Colon (tissue), 2 donors: ENCODE results near the gene LMBRD2.
"Not testable (repeated sequence)": the region's sequence is repeated elsewhere in the genome, so short reads cannot be mapped to it uniquely, and the experiment has no call there.

Experiments used
- FAIRE-seq: peaks from 2 replicates; lab custom pipeline; 2012; peaks lifted over from hg19 to GRCh38; lab: Jason Lieb, UNC
- donor health status: control.
- donor health status: control.

Gene LMBRD2

GRCh38 chr5:36161361-36161760 lies 9.7 kb upstream of the LMBRD2 start:
- FAIRE-seq = no peak

DNA sequence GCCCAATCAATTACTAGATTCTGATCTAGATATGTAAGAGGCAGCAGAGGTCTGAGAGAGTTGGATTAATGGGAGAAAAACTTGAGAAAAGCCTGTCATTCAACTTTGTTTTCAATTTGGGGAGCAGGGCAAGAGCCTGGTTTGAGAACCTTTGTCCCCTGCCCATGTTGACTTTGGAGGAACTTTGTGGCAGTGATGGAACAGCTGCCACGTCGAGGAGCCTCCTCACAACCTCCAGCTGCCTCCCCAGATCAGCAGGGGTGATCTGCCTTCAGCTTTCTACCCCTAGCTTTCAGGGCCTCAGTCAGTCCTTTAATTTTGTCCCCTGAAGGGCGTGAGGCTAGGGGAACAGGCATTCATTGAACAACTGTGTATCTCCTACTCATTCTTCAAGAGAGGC lies 8.9 kb upstream of the LMBRD2 start:
- no peak for FAIRE-seq

DNA sequence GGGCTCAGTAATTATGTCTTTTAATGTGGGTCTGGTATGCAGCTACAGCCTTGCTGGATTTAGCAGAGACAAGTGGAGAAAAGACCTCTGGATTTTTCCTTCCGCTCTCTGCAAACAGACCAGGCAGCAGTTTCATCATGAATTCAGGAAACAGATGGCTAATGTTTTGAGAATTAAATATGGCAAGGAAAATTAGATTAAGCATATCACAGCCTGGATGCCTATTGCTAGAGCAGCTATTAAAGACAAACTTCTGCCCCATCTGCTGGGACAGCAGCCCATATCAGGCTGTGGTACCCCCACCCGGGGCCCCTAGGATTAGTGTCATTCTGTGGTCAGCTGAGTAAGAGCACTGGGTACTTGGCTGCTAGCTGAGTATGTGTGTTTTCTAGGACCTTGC lies 6.5 kb upstream of the LMBRD2 start:
- no peak for FAIRE-seq

DNA sequence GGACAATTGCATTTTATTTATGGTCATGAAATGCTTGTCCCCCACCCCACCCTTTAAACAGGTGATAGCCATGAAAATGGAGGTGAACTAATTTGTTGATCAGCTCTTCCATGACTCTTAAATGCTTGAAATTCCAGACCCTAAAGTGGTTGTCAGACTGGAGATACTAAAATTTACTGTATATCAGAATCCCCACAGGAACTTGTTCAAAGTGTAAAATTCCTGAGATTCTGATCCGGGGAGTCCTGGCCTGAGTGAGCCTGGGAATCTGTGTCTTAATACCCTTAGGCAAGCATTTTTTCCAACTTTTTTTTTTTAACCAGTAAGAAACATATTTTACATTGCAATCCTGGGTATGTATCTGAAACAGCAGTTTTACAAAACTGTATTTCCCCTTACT lies 4.9 kb upstream of the LMBRD2 start:
- no peak for FAIRE-seq

- FAIRE-seq = no peak
Measured at GRCh38 chr5:36156121-36156601, 4.5 kb upstream of the LMBRD2 start.

GRCh38 chr5:36155291-36155690 lies 3.6 kb upstream of the LMBRD2 start:
- FAIRE-seq = no peak

DNA sequence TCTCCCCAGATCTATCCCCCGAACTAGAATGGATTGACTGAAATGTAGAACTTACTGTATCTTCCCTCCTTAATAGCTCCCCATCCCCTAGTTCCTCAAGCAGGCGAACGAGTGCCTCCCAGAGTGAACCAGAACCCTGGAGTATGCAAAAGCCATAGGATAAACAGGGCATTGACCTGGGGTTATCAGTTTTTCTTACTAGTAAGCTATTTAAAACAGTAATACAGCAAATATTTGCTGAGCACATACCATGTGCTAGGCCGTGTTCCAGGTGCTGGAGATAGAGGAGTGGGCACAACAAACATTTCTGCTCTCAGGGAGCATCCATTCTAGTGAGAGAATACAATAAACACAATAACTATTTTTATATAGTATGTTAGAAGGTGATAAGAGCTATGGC lies 2.0 kb upstream of the LMBRD2 start:
- no peak for FAIRE-seq

DNA sequence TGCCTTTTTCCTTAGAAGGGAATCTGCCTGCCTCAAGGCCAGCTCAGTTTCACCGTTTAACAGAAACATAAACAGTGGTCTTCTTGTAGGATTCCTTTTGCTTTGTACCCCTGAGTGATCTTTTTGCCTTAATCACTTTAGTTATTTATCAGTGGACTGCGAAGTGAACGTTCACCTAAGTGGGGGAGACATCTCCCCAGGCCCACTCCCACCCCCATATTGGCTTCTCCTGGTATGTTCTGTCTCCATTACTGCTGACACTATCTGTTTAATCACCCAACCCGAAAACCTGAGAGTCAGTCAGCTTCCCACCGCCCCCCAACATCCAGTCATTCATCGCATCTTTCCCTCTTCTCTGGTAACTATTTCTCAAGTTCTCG lies 1.6 kb upstream of the LMBRD2 start:
- FAIRE-seq = no peak

DNA sequence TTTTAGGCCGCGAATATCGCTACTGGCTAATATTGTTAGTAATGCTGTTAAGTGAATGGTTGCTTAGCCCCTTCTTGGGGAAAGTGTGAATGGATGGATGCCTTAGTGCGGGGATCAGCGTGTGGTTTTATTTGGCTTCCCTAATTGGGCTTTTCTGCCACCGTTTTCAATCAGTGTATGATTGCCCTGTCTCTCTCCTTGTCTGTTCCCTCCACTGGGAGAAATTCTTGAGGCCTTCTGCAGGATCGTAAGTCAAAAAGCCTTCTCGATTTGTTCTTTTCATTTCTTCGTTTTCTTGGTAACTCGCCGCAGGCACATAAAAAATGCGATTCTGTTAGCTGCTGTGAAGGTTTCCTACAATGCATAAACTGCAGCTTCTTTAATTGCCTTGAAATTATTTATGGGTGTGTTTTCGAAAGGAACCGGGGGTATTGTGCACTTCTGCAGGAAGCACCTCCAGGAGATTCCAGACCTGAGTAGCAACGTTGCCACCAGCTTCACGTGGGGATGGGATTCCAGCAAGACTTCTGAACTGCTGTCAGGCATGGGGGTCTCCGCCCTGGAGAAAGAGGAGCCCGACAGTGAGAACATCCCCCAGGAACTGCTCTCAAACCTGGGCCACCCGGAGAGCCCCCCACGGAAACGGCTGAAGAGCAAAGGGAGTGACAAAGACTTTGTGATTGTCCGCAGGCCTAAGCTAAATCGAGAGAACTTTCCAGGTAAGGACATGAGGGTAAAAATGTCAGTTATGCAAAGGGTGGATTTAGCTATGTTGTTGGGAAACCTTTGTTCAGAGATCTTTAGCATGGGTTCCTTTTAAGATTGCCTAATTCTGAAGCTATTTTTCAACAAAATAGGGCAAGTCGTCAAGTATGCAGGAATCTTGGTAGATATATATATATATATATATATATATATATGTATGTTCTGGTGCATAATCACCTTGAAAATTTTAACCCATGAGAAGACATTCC lies 924 bp upstream of the LMBRD2 start:
- no peak for FAIRE-seq

DNA sequence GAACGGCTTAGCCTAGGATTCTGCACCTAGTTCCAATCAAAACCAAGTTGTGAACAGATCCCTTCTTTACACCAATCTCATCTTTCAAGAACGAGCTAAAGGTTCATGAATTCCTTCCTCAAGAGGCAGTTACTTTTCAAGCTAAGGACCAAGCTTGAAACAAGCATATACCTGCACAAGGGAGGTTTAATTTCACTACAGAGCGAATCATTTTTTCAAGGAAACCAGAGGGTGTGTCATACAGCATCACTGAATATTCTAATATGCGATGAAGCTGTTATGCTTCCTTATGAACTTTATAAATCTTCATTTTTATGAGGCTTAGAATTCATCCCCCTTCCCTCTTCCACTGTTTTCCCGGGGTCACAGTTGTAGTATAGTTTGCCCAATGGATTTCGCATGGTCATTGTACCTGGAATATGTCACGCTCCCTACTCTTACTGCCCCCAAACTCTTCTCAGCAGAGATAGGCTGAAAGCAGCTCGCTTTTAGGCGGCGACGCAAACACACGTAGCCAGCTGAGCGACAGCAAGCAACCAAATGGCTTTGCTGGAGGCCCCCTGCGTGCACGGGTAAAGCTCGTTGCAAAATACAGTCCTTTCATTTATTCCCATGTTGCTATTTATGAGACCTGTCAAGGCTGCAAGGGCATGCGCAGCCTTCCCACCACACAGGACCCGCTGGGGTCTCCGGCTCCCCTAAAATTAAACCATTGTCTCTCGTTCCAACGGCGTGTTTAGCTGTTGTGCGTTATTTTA lies 832 bp downstream of the LMBRD2 start:
- FAIRE-seq = no peak

GRCh38 chr5:36147681-36148080 lies 4.0 kb downstream of the LMBRD2 start:
- no peak for FAIRE-seq

GRCh38 chr5:36146390-36146789 lies 5.3 kb downstream of the LMBRD2 start:
- no peak for FAIRE-seq

DNA sequence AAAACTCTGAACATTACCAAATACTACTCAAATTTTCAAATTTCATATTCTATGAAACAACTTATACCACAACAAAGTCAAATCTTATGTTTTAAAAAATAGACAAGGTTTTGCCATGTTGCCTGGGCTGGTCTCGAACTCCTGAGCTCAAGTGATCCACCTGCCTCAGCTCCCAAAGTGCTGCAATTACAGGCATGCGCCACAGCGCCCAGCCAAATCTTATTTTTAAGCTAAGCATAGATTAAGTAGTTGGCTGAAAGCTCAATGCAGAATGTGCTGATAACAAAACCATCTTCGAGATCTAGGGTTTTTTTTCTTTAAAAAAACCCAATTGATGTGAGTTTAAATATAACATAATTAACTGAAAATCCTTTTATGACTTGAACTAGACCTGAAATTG lies 6.4 kb downstream of the LMBRD2 start:
- FAIRE-seq = no peak

GRCh38 chr5:36138900-36139683 lies 12.6 kb downstream of the LMBRD2 start:
- FAIRE-seq = no peak

- FAIRE-seq = peak; percentile 91
Measured at GRCh38 chr5:36136581-36136980, 15.1 kb downstream of the LMBRD2 start.

DNA sequence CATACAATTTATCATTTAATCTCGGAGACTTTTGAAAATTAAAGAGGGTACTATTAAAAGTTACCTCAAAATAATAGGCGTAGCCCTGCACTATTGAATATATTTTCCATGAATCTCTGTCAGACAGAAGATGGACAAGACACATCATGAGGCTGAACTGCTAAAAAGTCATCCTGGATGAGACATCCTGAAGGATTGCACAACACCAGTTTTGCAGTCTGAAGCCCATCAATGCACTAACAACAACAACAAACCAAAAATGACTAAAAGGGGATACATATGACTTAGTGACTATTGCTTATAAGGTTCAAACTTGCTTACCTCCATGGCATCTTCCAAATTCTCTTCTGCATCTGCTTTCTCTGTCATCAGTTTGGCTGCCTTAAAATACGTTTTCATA lies 15.7 kb downstream of the LMBRD2 start:
- FAIRE-seq = no peak

DNA sequence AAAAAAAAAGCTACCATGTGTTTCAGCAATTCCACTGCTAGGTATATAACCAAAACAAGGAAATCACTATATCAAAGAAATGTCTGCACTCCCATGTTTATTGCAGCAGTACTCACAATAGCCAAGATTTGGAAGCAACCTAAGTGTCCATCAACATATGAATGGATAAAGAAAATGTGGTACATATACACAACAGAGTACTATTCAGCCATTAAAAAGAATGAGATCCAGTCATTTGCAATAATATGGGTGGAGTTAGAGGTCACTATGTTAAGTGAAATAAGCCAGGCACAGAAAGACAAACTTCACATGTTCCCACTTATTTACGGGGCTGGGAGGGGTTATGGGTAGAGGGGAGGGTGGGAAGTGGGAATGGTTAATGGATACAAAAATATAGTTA lies 18.7 kb downstream of the LMBRD2 start:
- not testable (repeated sequence) for FAIRE-seq

GRCh38 chr5:36129666-36130065 lies 22.0 kb downstream of the LMBRD2 start:
- FAIRE-seq = not testable (repeated sequence)

GRCh38 chr5:36128795-36129194 lies 22.9 kb downstream of the LMBRD2 start:
- no peak for FAIRE-seq

GRCh38 chr5:36125868-36126267 lies 25.8 kb downstream of the LMBRD2 start:
- no peak for FAIRE-seq

GRCh38 chr5:36111238-36111637 lies 40.4 kb downstream of the LMBRD2 start:
- FAIRE-seq = no peak

GRCh38 chr5:36108758-36109460 lies 42.8 kb downstream of the LMBRD2 start:
- no peak for FAIRE-seq
